ENCODE measurements around the gene PCDHB11.
A peak's percentile ranks its signal among the peaks of the same experiment; 100 is the strongest.
"Not testable (repeated sequence)": the region's sequence is repeated elsewhere in the genome, so short reads cannot be mapped to it uniquely, and the experiment has no call there.

PCDHB11 gene

DNA sequence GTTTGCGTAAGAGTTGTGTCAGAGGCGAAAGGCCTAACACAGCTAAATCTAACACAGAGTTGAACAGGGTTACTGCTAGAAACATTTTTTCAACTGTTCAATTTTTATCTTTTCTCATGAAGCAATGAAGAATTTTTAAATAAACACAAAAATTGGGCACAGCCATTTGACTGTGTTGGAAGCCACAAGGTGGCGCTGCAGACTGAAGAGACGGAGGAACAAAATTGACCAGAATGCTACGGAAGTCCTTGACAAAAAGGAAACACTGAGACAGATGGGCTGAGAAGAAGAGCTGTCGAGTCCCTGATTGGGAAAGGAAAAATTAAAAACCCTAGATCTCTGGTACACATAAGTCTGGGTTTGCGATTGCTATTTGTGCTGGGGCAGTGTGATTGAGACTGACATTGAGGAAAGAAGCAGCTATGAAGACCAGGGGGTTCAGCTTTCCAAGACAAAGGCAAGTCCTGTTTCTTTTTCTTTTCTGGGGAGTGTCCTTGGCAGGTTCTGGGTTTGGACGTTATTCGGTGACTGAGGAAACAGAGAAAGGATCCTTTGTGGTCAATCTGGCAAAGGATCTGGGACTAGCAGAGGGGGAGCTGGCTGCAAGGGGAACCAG is 12.4 kb upstream of the PCDHB11 start, which contains the start of gene PCDHB9:
PCDHB9 (plus strand) TSS at position 265 of the 616 bp plus-strand sequence; CDS start at position 423, 158 bp downstream.
- H3K4me3 ChIP-seq (ENCODE audit: low read depth, low read length), result no peak within 1 kb of the TSS
- TF ChIP-seq, protein P1, sequence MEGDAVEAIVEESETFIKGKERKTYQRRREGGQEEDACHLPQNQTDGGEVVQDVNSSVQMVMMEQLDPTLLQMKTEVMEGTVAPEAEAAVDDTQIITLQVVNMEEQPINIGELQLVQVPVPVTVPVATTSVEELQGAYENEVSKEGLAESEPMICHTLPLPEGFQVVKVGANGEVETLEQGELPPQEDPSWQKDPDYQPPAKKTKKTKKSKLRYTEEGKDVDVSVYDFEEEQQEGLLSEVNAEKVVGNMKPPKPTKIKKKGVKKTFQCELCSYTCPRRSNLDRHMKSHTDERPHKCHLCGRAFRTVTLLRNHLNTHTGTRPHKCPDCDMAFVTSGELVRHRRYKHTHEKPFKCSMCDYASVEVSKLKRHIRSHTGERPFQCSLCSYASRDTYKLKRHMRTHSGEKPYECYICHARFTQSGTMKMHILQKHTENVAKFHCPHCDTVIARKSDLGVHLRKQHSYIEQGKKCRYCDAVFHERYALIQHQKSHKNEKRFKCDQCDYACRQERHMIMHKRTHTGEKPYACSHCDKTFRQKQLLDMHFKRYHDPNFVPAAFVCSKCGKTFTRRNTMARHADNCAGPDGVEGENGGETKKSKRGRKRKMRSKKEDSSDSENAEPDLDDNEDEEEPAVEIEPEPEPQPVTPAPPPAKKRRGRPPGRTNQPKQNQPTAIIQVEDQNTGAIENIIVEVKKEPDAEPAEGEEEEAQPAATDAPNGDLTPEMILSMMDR (conservative IDR thresholded peaks at IDR 0.05; ENCODE audit: low read depth, low read length), result peak; percentile 30
- peak; percentile 11 for DNase-seq (ENCODE audit: low read depth)

- not testable (repeated sequence) for DNase-seq (ENCODE audit: low read depth); H3K4me3 ChIP-seq (ENCODE audit: low read depth, low read length)
These were observed 10.7 kb upstream of the PCDHB11 start for GRCh38 chr5:141188682-141189081.

DNA sequence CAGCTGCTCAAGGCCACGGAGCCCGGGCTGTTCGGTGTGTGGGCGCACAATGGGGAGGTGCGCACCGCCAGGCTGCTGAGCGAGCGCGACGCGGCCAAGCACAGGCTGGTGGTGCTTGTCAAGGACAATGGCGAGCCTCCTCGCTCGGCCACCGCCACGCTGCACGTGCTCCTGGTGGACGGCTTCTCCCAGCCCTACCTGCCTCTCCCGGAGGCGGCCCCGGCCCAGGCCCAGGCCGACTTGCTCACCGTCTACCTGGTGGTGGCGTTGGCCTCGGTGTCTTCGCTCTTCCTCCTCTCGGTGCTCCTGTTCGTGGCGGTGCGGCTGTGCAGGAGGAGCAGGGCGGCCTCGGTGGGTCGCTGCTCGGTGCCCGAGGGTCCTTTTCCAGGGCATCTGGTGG is 10.3 kb upstream of the PCDHB11 start:
- not testable (repeated sequence) for DNase-seq (ENCODE audit: low read depth)

GRCh38 chr5:141192110-141192725 is 7.2 kb upstream of the PCDHB11 start, which contains the start of gene PCDHB10:
PCDHB10 (plus strand) TSS chr5:141192353; CDS start chr5:141192553, 200 bp downstream.
- TF ChIP-seq, protein P1 (conservative IDR thresholded peaks at IDR 0.05; ENCODE audit: low read depth, low read length), result peak; percentile 40
- H3K4me3 ChIP-seq (ENCODE audit: low read depth, low read length), result no peak within 1 kb of the TSS
- peak; percentile 19 for DNase-seq (ENCODE audit: low read depth)

More for the DNA sequence above, 10.3 kb upstream of the PCDHB11 start:
- not testable (repeated sequence) for H3K4me3 ChIP-seq (ENCODE audit: low read depth, low read length)

DNA sequence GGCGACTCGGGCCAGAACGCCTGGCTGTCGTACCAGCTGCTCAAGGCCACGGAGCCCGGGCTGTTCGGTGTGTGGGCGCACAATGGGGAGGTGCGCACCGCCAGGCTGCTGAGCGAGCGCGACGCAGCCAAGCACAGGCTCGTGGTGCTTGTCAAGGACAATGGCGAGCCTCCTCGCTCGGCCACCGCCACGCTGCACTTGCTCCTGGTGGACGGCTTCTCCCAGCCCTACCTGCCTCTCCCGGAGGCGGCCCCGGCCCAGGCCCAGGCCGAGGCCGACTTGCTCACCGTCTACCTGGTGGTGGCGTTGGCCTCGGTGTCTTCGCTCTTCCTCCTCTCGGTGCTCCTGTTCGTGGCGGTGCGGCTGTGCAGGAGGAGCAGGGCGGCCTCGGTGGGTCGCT is 5.1 kb upstream of the PCDHB11 start:
- not testable (repeated sequence) for H3K4me3 ChIP-seq (ENCODE audit: low read depth, low read length); DNase-seq (ENCODE audit: low read depth)

DNA sequence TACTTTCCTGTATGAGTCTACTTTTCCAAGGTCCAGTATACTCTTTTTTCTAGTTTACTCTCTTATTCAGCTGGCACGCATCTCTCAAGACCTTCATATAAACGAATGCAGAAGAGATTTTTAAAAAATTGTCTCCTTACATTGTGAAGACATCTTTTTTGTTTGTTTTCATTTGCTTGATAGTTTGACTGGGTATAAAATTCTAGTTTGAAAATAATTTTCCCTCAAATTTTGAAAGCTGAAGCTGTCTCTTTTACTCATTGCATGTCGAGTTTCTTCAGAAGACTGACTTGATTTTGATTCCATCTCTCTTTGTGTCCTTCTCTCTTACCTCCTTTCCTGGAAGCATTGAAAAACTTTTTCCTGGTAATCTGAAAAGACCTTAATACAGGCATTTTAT is 3.1 kb upstream of the PCDHB11 start:
- no peak overlapping the region for H3K4me3 ChIP-seq (ENCODE audit: low read depth, low read length)
- DNase-seq (ENCODE audit: low read depth), result no peak
- TF ChIP-seq, protein P1 (conservative IDR thresholded peaks at IDR 0.05; ENCODE audit: low read depth, low read length), result no peak

GRCh38 chr5:141201126-141201525 is 1.7 kb downstream of the PCDHB11 start:
- not testable (repeated sequence) for DNase-seq (ENCODE audit: low read depth); H3K4me3 ChIP-seq (ENCODE audit: low read depth, low read length)

DNA sequence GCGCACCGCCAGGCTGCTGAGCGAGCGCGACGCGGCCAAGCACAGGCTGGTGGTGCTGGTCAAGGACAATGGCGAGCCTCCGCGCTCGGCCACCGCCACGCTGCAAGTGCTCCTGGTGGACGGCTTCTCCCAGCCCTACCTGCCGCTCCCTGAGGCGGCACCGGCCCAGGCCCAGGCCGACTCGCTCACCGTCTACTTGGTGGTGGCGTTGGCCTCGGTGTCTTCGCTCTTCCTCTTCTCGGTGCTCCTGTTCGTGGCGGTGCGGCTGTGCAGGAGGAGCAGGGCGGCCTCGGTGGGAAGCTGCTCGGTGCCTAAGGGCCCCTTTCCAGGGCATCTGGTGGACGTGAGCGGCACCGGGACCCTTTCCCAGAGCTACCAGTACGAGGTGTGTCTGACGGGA is 2.2 kb downstream of the PCDHB11 start:
- DNase-seq (ENCODE audit: low read depth); H3K4me3 ChIP-seq (ENCODE audit: low read depth, low read length): not testable (repeated sequence)

DNA sequence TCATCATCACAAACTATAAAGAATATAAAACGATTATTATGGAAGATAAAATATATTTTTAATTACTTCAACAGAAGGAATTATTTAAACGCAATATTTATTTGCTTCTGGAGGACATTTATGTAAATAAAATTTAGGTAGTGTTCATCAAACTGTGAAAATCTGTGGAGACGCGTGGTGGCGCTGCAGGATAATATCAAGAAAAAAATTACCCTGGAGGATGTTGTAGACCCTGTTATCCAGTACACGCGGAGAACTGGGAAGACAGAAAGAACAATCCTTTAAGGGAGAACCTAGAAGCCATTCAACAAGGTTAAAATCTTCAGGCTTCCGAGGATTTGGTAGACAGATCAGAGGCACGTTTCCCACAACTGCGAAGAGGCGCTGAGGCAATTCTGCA is 9.1 kb downstream of the PCDHB11 start, which contains the start of gene PCDHB12:
PCDHB12 (plus strand) TSS at position 242 of the 400 bp plus-strand sequence. CDS start 189 bp downstream, outside the sequence.
- no peak within 1 kb of the TSS for H3K4me3 ChIP-seq (ENCODE audit: low read depth, low read length)

GRCh38 chr5:141210281-141210680 is 10.9 kb downstream of the PCDHB11 start:
- not testable (repeated sequence) for H3K4me3 ChIP-seq (ENCODE audit: low read depth, low read length); DNase-seq (ENCODE audit: low read depth)

More for the DNA sequence above, 9.1 kb downstream of the PCDHB11 start, which contains the start of gene PCDHB12:
- DNase-seq (ENCODE audit: low read depth), result peak; percentile 1
- TF ChIP-seq, protein P1 (conservative IDR thresholded peaks at IDR 0.05; ENCODE audit: low read depth, low read length), result no peak

DNA sequence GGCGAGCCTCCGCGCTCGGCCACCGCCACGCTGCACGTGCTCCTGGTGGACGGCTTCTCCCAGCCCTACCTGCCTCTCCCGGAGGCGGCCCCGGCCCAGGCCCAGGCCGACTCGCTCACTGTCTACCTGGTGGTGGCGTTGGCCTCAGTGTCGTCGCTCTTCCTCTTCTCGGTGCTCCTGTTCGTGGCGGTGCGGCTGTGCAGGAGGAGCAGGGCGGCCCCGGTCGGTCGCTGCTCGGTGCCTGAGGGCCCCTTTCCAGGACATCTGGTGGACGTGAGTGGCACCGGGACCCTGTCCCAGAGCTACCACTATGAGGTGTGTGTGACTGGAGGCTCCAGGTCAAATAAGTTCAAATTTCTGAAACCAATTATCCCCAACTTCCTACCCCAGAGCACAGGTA is 11.4 kb downstream of the PCDHB11 start:
- DNase-seq (ENCODE audit: low read depth); H3K4me3 ChIP-seq (ENCODE audit: low read depth, low read length): not testable (repeated sequence)

DNA sequence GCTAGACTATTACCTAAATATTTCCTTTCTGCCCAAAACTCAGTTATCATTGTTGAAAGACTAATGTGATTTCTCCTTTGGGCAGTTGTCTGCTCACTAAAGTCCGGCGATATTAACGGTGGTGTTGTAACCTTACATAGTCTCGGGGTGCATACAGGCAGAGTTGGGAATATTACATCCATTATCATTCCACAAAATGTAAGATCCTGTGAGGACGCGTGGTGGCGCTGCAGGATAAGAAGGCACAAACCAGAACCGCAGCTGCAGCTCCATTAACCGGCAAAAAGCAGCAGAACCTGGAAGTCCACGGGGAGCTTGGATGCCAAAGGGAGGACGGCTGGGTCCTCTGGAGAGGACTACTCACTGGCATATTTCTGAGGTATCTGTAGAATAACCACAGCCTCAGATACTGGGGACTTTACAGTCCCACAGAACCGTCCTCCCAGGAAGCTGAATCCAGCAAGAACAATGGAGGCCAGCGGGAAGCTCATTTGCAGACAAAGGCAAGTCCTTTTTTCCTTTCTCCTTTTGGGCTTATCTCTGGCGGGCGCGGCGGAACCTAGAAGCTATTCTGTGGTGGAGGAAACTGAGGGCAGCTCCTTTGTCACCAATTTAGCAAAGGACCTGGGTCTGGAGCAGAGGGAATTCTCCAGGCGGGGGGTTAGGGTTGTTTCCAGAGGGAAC is 14.4 kb downstream of the PCDHB11 start, which contains the start of gene PCDHB13:
PCDHB13 (plus strand) TSS at position 264 of the 684 bp plus-strand sequence; CDS start at position 469, 205 bp downstream.
- not testable (repeated sequence) for H3K4me3 ChIP-seq (ENCODE audit: low read depth, low read length)
- DNase-seq (ENCODE audit: low read depth), result peak; percentile 5

- not testable (repeated sequence) for DNase-seq (ENCODE audit: low read depth); H3K4me3 ChIP-seq (ENCODE audit: low read depth, low read length)
These were observed 15.2 kb downstream of the PCDHB11 start for GRCh38 chr5:141214583-141214982.

GRCh38 chr5:141215504-141215903 is 16.1 kb downstream of the PCDHB11 start:
- not testable (repeated sequence) for DNase-seq (ENCODE audit: low read depth); H3K4me3 ChIP-seq (ENCODE audit: low read depth, low read length)

All from choroid plexus epithelial cell (primary cell).